Keratinocyte (primary cell): Measurements from ENCODE around the gene PEA15. TPM values are rescaled to one million over a fixed set of nuclear protein-coding genes. Genes with fewer than 3 reads are reported as not detected.

ENCODE experiments used
- DNase-seq: peaks from one replicate; pipeline ENCODE4 v3.0.0-alpha.2; 2011; ENCODE audit warnings: low read depth, missing footprints, low spot score
- FAIRE-seq: peaks from 2 replicates; lab custom pipeline; 2011; peaks lifted over from hg19 to GRCh38; lab: Jason Lieb, UNC
- H2AFZ ChIP-seq: 2 replicates; pipeline ENCODE4 v1.6.0; 2012; ENCODE audit warnings: low read length, control low read depth, inconsistent platforms; ENCODE audit not compliant: control insufficient read depth
- H3K27ac ChIP-seq: 2 replicates; pipeline ENCODE4 v1.5.1; 2011; ENCODE audit warnings: low read length; ENCODE audit not compliant: control insufficient read depth, insufficient read depth
- H3K27me3 ChIP-seq: 3 replicates; pipeline ENCODE4 v1.6.0; 2011; ENCODE audit warnings: low read length; ENCODE audit not compliant: control insufficient read depth, insufficient read depth; ENCODE audit errors: extremely low read depth
- H3K36me3 ChIP-seq, 2 experiments: 2 replicates in 1 of 2; 3 replicates in 1 of 2; pipeline ENCODE4 v1.5.1; 2011; ENCODE audit warnings: low read length in 2 of 2, mild to moderate bottlenecking in 1 of 2; ENCODE audit not compliant: control insufficient read depth in 2 of 2, insufficient read depth in 2 of 2; ENCODE audit errors: extremely low read depth in 1 of 2
- H3K4me1 ChIP-seq: 3 replicates; pipeline ENCODE4 v1.5.1; 2011; ENCODE audit warnings: low read length; ENCODE audit not compliant: control insufficient read depth, insufficient read depth; ENCODE audit errors: extremely low read depth
- H3K4me2 ChIP-seq: 3 replicates; pipeline ENCODE4 v1.6.0; 2011; ENCODE audit warnings: low read depth, low read length; ENCODE audit not compliant: control insufficient read depth, insufficient read depth; ENCODE audit errors: extremely low read depth
- H3K4me3 ChIP-seq, 3 experiments: fragments of 200-600 bp in 1 of 3; sonication (generic) in 1 of 3; 2 replicates in 2 of 3; 3 replicates in 1 of 3; pipeline ENCODE4 v1.5.1; 2011 to 2016; ENCODE audit warnings: low read length in 3 of 3, mild to moderate bottlenecking in 3 of 3, control low read depth in 2 of 3, inconsistent platforms in 1 of 3, low read depth in 1 of 3, mixed read lengths in 1 of 3, mixed run types in 1 of 3, moderate library complexity in 1 of 3; ENCODE audit not compliant: control insufficient read depth in 2 of 3, insufficient read depth in 2 of 3; ENCODE audit errors: extremely low read depth in 1 of 3
- H3K79me2 ChIP-seq: 2 replicates; pipeline ENCODE4 v1.6.0; 2012; ENCODE audit warnings: low read length; ENCODE audit not compliant: control insufficient read depth, insufficient read depth
- H3K9ac ChIP-seq: 3 replicates; pipeline ENCODE4 v1.6.0; 2011; ENCODE audit warnings: low read length; ENCODE audit not compliant: control insufficient read depth, insufficient read depth; ENCODE audit errors: extremely low read depth
- H3K9me1 ChIP-seq: 3 replicates; pipeline ENCODE4 v1.6.0; 2011; ENCODE audit warnings: low read length; ENCODE audit not compliant: control insufficient read depth, insufficient read depth; ENCODE audit errors: extremely low read depth
- H3K9me3 ChIP-seq: 2 replicates; pipeline ENCODE4 v1.5.1; 2012; ENCODE audit warnings: low read depth, low read length; ENCODE audit not compliant: control insufficient read depth
- H4K20me1 ChIP-seq: 3 replicates; pipeline ENCODE4 v1.6.0; 2011; ENCODE audit warnings: low read length; ENCODE audit not compliant: control insufficient read depth, insufficient read depth; ENCODE audit errors: extremely low read depth
- CTCF ChIP-seq, 3 experiments: IDR thresholded peaks in 1 of 3; conservative IDR thresholded peaks in 1 of 3; optimal IDR thresholded peaks in 1 of 3; 2 replicates in 2 of 3; 3 replicates in 1 of 3; pipeline versions ENCODE3 to v1.5.1; 2011; ENCODE audit warnings: low read length in 3 of 3, mild to moderate bottlenecking in 3 of 3, moderate library complexity in 2 of 3, control low read depth in 1 of 3, inconsistent platforms in 1 of 3; ENCODE audit not compliant: insufficient read depth in 2 of 3; ENCODE audit errors: extremely low read depth in 1 of 3
- EZH2 ChIP-seq: IDR thresholded peaks from one replicate; pipeline ENCODE4 v1.6.1; 2012; ENCODE audit warnings: inconsistent platforms, mild to moderate bottlenecking, low read length, moderate library complexity
- dilution Hi-C: fragments of 300-500 bp; cut with MboI; formaldehyde crosslinking; loops from one replicate; pipeline ENCODE4 v1.7.0; 2020; ENCODE audit warnings: low sequenced_read_pairs; ENCODE audit not compliant: extremely low pct_ligation_motif_present
- polyA plus RNA-seq, 5 experiments: library from polyadenylated mRNA; depleted of rRNA in 3 of 5; stranded (reverse) in 3 of 5; stranded (forward) in 1 of 5; unstranded in 1 of 5; fragments of >200 nt; gene quantifications; 1 replicate in 1 of 5; 2 replicates in 3 of 5; 3 replicates in 1 of 5; pipeline versions ENCODE4 v1.2.1 to v1.2.3, GENCODE V29; 2011 to 2012; ENCODE audit warnings: missing spikeins in 2 of 5, low read depth in 1 of 5, low replicate concordance in 1 of 5

Gene PEA15
- polyA plus RNA-seq, 1 donor (not counting 4 experiments of a cell fraction or from before 2014, with no cell fraction given): 367 TPM

DNA sequence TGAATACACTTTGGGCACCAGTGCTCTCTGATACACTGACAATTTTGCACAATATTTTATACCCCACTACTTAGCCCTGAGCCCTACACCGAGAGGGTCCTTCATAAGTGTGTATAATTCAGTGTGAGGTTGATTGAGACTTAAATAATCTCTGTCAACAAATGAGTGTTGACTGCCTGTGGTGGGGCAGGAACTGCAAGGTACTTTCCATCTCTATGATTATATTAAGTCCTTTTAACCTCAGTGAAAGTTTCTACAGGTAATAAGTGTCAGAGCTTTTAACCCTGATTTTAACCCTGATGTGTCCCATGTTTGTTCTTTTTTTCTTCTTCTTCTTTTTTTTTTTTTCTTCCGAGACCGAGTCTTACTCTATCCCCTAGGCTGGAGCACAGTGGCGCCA is 9.0 kb upstream of the PEA15 start:
- H3K9me3 ChIP-seq: no peaks in the 10 kb centered on the region
- H3K4me1 ChIP-seq: no peaks in the 10 kb centered on the region
- DNase-seq: no peak
- H3K36me3 ChIP-seq: no peaks in the 10 kb centered on the region
- dilution Hi-C loops: loop anchor here (5.0 kb wide), 1 partner anchor 89 kb away; no protein-coding TSS in a partner anchor
- no peak overlapping the region for H2AFZ ChIP-seq
- no peak overlapping the region for H3K4me3 ChIP-seq
- no peak overlapping the region for H3K27ac ChIP-seq
- H3K4me2 ChIP-seq: no peak overlapping the region
- no peaks in the 10 kb centered on the region for H3K9me1 ChIP-seq
- no peak for FAIRE-seq
- no peaks in the 10 kb centered on the region for H4K20me1 ChIP-seq
- H3K27me3 ChIP-seq: no peaks in the 10 kb centered on the region
- no peak for TF ChIP-seq EZH2
- no peak for TF ChIP-seq CTCF (optimal IDR thresholded peaks at IDR 0.05 in 1 of 3, IDR thresholded peaks at IDR 0.05 in 1 of 3, conservative IDR thresholded peaks at IDR 0.05 in 1 of 3; ENCODE audit: extremely low read depth in 1 of 3, insufficient read depth in 2 of 3, low read length in 3 of 3)
- no peak overlapping the region for H3K9ac ChIP-seq
- no peaks in the 10 kb centered on the region for H3K79me2 ChIP-seq

- no peak for FAIRE-seq
- no peak for TF ChIP-seq EZH2
Observed at GRCh38 chr1:160197231-160197630, 8.0 kb upstream of the PEA15 start.

GRCh38 chr1:160200786-160201185 is 4.4 kb upstream of the PEA15 start:
- no peak overlapping the region for H3K9ac ChIP-seq

More at GRCh38 chr1:160197231-160197630, 8.0 kb upstream of the PEA15 start:
- Histone ChIP-seq H2AFZ (no peak overlapping the region), H3K36me3 (no peaks in the 10 kb centered on the region), H3K79me2 (no peaks in the 10 kb centered on the region), H3K9me1 (no peaks in the 10 kb centered on the region), H3K27ac (no peak overlapping the region), H3K4me3 (no peak overlapping the region), H3K9me3 (no peaks in the 10 kb centered on the region), H3K4me2 (no peak overlapping the region), H3K27me3 (no peaks in the 10 kb centered on the region), H3K9ac (no peak overlapping the region), H4K20me1 (no peaks in the 10 kb centered on the region), H3K4me1 (no peaks in the 10 kb centered on the region)
- dilution Hi-C loops: loop anchor here (5.0 kb wide), 1 partner anchor 90 kb away; no protein-coding TSS in a partner anchor
- DNase-seq: no peak

More at GRCh38 chr1:160200786-160201185, 4.4 kb upstream of the PEA15 start:
- H3K79me2 ChIP-seq: peaks cover 5% of the 10 kb centered on the region
- H3K27me3 ChIP-seq: no peaks in the 10 kb centered on the region
- no peak overlapping the region for H2AFZ ChIP-seq
- H3K4me2 ChIP-seq: no peak overlapping the region
- FAIRE-seq (no peak), DNase-seq (no peak)
- no peaks in the 10 kb centered on the region for H3K36me3 ChIP-seq
- TF ChIP-seq CTCF (optimal IDR thresholded peaks at IDR 0.05 in 1 of 3, IDR thresholded peaks at IDR 0.05 in 1 of 3, conservative IDR thresholded peaks at IDR 0.05 in 1 of 3; ENCODE audit: extremely low read depth in 1 of 3, insufficient read depth in 2 of 3, low read length in 3 of 3): no peak
- TF ChIP-seq EZH2: no peak
- no peaks in the 10 kb centered on the region for H4K20me1 ChIP-seq
- H3K4me1 ChIP-seq: peaks cover 6% of the 10 kb centered on the region
- no peaks in the 10 kb centered on the region for H3K9me1 ChIP-seq
- H3K4me3 ChIP-seq: no peak overlapping the region
- dilution Hi-C loops: no loop called here
- H3K27ac ChIP-seq: no peak overlapping the region
- no peaks in the 10 kb centered on the region for H3K9me3 ChIP-seq
